OCI-LY7 (cell line): ENCODE data around the gene SCAMP2.

ENCODE experiments used
- CTCF ChIP-seq: fragments of 200-600 bp; sonication (generic); conservative IDR thresholded peaks from 2 replicates; pipeline ENCODE4 v1.5.1; 2014; ENCODE audit warnings: mild to moderate bottlenecking, antibody characterized with exemption, low read length, moderate library complexity, mixed read lengths
- EZH2phosphoT487 ChIP-seq: fragments of 200-600 bp; sonication (generic); IDR thresholded peaks from 2 replicates; pipeline ENCODE4 v1.6.1; 2018; ENCODE audit warnings: low read depth, borderline replicate concordance, mild to moderate bottlenecking, mixed run types, antibody characterized with exemption, low read length, moderate library complexity, mixed read lengths

GRCh38 chr15:74869726-74870407 lies 3.3 kb downstream of the SCAMP2 start:
- TF ChIP-seq CTCF (no peak), EZH2phosphoT487 (no peak)
